GM19035 (cell line): ENCODE measurements around the gene SPAG7.
A peak's percentile ranks its signal among the peaks of the same experiment; 100 is the strongest.

Experiments
- ATAC-seq: cut with Tn5 transposase; IDR thresholded peaks from one replicate; pipeline ENCODE4 v1.9.1; 2021; ENCODE audit not compliant: unreplicated experiment

SPAG7 gene

GRCh38 chr17:4950746-4951204 is 16.8 kb downstream of the SPAG7 start, which contains the start of gene ENO3:
TSS of gene ENO3 (plus strand) at chr17:4951119. CDS start at chr17:4951830, 711 bp downstream.
- no peak for ATAC-seq

- peak; percentile 0 for ATAC-seq
Observed at GRCh38 chr17:4950075-4950745, 17.4 kb downstream of the SPAG7 start.

- ATAC-seq, result peak; percentile 39
Observed at GRCh38 chr17:4949321-4950074, 18.1 kb downstream of the SPAG7 start.

- peak; percentile 36 for ATAC-seq
Observed at GRCh38 chr17:4948931-4949320, 18.7 kb downstream of the SPAG7 start.

GRCh38 chr17:4948166-4948930 is 19.3 kb downstream of the SPAG7 start, which contains the start of gene PFN1:
TSS of gene PFN1 (minus strand) at chr17:4948530. CDS start at chr17:4948394, 136 bp downstream.
- no peak for ATAC-seq

- no peak for ATAC-seq
Observed at GRCh38 chr17:4947411-4948165, 20.0 kb downstream of the SPAG7 start.

- no peak for ATAC-seq
Observed at GRCh38 chr17:4947010-4947410, 20.6 kb downstream of the SPAG7 start.

- no peak for ATAC-seq
Observed at GRCh38 chr17:4946312-4946976, 21.2 kb downstream of the SPAG7 start.

GRCh38 chr17:4945944-4946280 is 21.7 kb downstream of the SPAG7 start:
- ATAC-seq, result no peak

- ATAC-seq, result no peak
Observed at GRCh38 chr17:4945176-4945943, 22.3 kb downstream of the SPAG7 start.

- ATAC-seq, result no peak
Observed at GRCh38 chr17:4944554-4945175, 23.0 kb downstream of the SPAG7 start.

GRCh38 chr17:4944163-4944553 is 23.5 kb downstream of the SPAG7 start:
- no peak for ATAC-seq

GRCh38 chr17:4942760-4943508 is 24.7 kb downstream of the SPAG7 start:
- no peak for ATAC-seq

- no peak for ATAC-seq
Observed at GRCh38 chr17:4941319-4941610, 26.4 kb downstream of the SPAG7 start.

GRCh38 chr17:4940555-4941318 is 26.9 kb downstream of the SPAG7 start:
- ATAC-seq, result no peak

GRCh38 chr17:4939796-4940554 is 27.6 kb downstream of the SPAG7 start, which contains the start of the genes RNF167 and SLC25A11:
TSS of gene RNF167 (plus strand) at chr17:4940268. CDS start at chr17:4940910, 642 bp downstream.
TSS of gene SLC25A11 (minus strand) at chr17:4940046. CDS start at chr17:4939910, 136 bp downstream.
- ATAC-seq, result peak; percentile 81

GRCh38 chr17:4939546-4939795 is 28.1 kb downstream of the SPAG7 start:
- ATAC-seq, result no peak
